ENCODE measurements around the gene NALCN.

The NALCN gene

GRCh38 chr13:101447852-101448251, 31.5 kb upstream of the NALCN start:
- no peak overlapping the region for H3K9ac ChIP-seq (ENCODE audit: low read length)
- no peak overlapping the region for H2AFZ ChIP-seq (ENCODE audit: low read depth, low read length, severe bottlenecking)
- H3F3A ChIP-seq (ENCODE audit: insufficient read depth), result no peaks in the 10 kb centered on the region
- H3K9me3 ChIP-seq (ENCODE audit: insufficient read depth, low read length), result no peaks in the 10 kb centered on the region
- H3K79me2 ChIP-seq (ENCODE audit: insufficient read depth, low read length), result no peaks in the 10 kb centered on the region
- no peak for TF ChIP-seq CTCF (IDR thresholded peaks at IDR 0.05; ENCODE audit: insufficient read depth, low read length, poor library complexity, severe bottlenecking)
- TF ChIP-seq EZH2phosphoT487 (conservative IDR thresholded peaks at IDR 0.05; ENCODE audit: low read length), result no peak
- H3K4me2 ChIP-seq (ENCODE audit: low read depth, low read length, poor library complexity, severe bottlenecking), result no peak overlapping the region
- H3K9me2 ChIP-seq (replicated peaks; ENCODE audit: insufficient read depth, low read length), result no peaks in the 10 kb centered on the region
- no peaks in the 10 kb centered on the region for H3K36me3 ChIP-seq (ENCODE audit: low read length)
- no peak overlapping the region for H3K27ac ChIP-seq (ENCODE audit: low read depth, low read length)
- H3K4me3 ChIP-seq (ENCODE audit: insufficient read depth, low read length, poor library complexity, severe bottlenecking), result no peak overlapping the region
- no peaks in the 10 kb centered on the region for H3K27me3 ChIP-seq (ENCODE audit: low read length)
- H4K20me1 ChIP-seq (ENCODE audit: low read depth, low read length), result no peaks in the 10 kb centered on the region

GRCh38 chr13:101434486-101434885, 18.2 kb upstream of the NALCN start:
- no peaks in the 10 kb centered on the region for H3K9me2 ChIP-seq (replicated peaks; ENCODE audit: insufficient read depth, low read length)
- no peak for TF ChIP-seq EZH2phosphoT487 (conservative IDR thresholded peaks at IDR 0.05; ENCODE audit: low read length)
- TF ChIP-seq CTCF (IDR thresholded peaks at IDR 0.05; ENCODE audit: insufficient read depth, low read length, poor library complexity, severe bottlenecking), result no peak
- H3F3A ChIP-seq (ENCODE audit: insufficient read depth), result no peaks in the 10 kb centered on the region
- no peak overlapping the region for H3K9ac ChIP-seq (ENCODE audit: low read length)
- no peaks in the 10 kb centered on the region for H4K20me1 ChIP-seq (ENCODE audit: low read depth, low read length)
- no peak overlapping the region for H3K4me3 ChIP-seq (ENCODE audit: insufficient read depth, low read length, poor library complexity, severe bottlenecking)
- H3K36me3 ChIP-seq (ENCODE audit: low read length), result no peaks in the 10 kb centered on the region
- no peaks in the 10 kb centered on the region for H3K79me2 ChIP-seq (ENCODE audit: insufficient read depth, low read length)
- no peak overlapping the region for H3K27ac ChIP-seq (ENCODE audit: low read depth, low read length)
- no peak overlapping the region for H3K4me2 ChIP-seq (ENCODE audit: low read depth, low read length, poor library complexity, severe bottlenecking)
- H3K27me3 ChIP-seq (ENCODE audit: low read length), result no peaks in the 10 kb centered on the region
- no peak overlapping the region for H2AFZ ChIP-seq (ENCODE audit: low read depth, low read length, severe bottlenecking)
- H3K9me3 ChIP-seq (ENCODE audit: insufficient read depth, low read length), result no peaks in the 10 kb centered on the region

- no peak overlapping the region for H2AFZ ChIP-seq (ENCODE audit: low read depth, low read length, severe bottlenecking)
- TF ChIP-seq CTCF (IDR thresholded peaks at IDR 0.05; ENCODE audit: insufficient read depth, low read length, poor library complexity, severe bottlenecking), result no peak
- TF ChIP-seq EZH2phosphoT487 (conservative IDR thresholded peaks at IDR 0.05; ENCODE audit: low read length), result no peak
- no peak overlapping the region for H3K27ac ChIP-seq (ENCODE audit: low read depth, low read length)
- H3F3A ChIP-seq (ENCODE audit: insufficient read depth), result no peaks in the 10 kb centered on the region
- no peaks in the 10 kb centered on the region for H3K36me3 ChIP-seq (ENCODE audit: low read length)
- H3K9me2 ChIP-seq (replicated peaks; ENCODE audit: insufficient read depth, low read length), result no peaks in the 10 kb centered on the region
- H3K9me3 ChIP-seq (ENCODE audit: insufficient read depth, low read length), result no peaks in the 10 kb centered on the region
- H3K27me3 ChIP-seq (ENCODE audit: low read length), result no peaks in the 10 kb centered on the region
- H3K9ac ChIP-seq (ENCODE audit: low read length), result no peak overlapping the region
- H3K79me2 ChIP-seq (ENCODE audit: insufficient read depth, low read length), result no peaks in the 10 kb centered on the region
- no peak overlapping the region for H3K4me3 ChIP-seq (ENCODE audit: insufficient read depth, low read length, poor library complexity, severe bottlenecking)
- H4K20me1 ChIP-seq (ENCODE audit: low read depth, low read length), result no peaks in the 10 kb centered on the region
- H3K4me2 ChIP-seq (ENCODE audit: low read depth, low read length, poor library complexity, severe bottlenecking), result no peak overlapping the region
Measured at GRCh38 chr13:101433895-101434294, 17.6 kb upstream of the NALCN start.

All from SU-DHL-6 (cell line).